HG03575 (cell line): Measurements from ENCODE around the gene HSPB9.

Source experiments
- ATAC-seq: cut with Tn5 transposase; IDR thresholded peaks from one replicate; pipeline ENCODE4 v1.9.1; 2021; ENCODE audit not compliant: unreplicated experiment, insufficient number of reproducible peaks, low FRiP score; ENCODE audit errors: extremely low read depth

HSPB9 gene

GRCh38 chr17:42169351-42169750 lies 46.7 kb downstream of the HSPB9 start:
- no peak for ATAC-seq

- no peak for ATAC-seq
Measured at GRCh38 chr17:42171831-42172230, 49.2 kb downstream of the HSPB9 start.
